Endometrial microvascular endothelial cells (primary cell): ENCODE data around the gene ZMYM5. TPM values are rescaled to one million over a fixed set of nuclear protein-coding genes. Genes with fewer than 3 reads are reported as not detected.
"Not testable (repeated sequence)": the region's sequence is repeated elsewhere in the genome, so short reads cannot be mapped to it uniquely, and the experiment has no call there.

ENCODE experiments used
- in situ Hi-C: cut with HindIII; loops from 2 replicates; pipeline ENCODE4 v1.10.0; 2017; ENCODE audit warnings: low sequenced_read_pairs, low pct_unique_long_range_greater_than_20kb; ENCODE audit errors: inconsistent ontology term
- total RNA-seq: library from RNA; depleted of rRNA; stranded (reverse); fragments of >200 nt; gene quantifications from one replicate; pipeline ENCODE4 v1.2.3, GENCODE V29; 2015; ENCODE audit errors: inconsistent ontology term

The ZMYM5 gene
- total RNA-seq, result 15.2 TPM

- in situ Hi-C loops, result loop anchor here (25.0 kb wide), 1 partner anchor 99 kb away; the partner anchor contains the start of gene ZMYM2
Observed at GRCh38 chr13:19863323-19864023, at the start of gene ZMYM5. TSS of gene ZMYM5 (minus strand) at chr13:19863649. CDS start at chr13:19852180, 11,469 bp downstream.

DNA sequence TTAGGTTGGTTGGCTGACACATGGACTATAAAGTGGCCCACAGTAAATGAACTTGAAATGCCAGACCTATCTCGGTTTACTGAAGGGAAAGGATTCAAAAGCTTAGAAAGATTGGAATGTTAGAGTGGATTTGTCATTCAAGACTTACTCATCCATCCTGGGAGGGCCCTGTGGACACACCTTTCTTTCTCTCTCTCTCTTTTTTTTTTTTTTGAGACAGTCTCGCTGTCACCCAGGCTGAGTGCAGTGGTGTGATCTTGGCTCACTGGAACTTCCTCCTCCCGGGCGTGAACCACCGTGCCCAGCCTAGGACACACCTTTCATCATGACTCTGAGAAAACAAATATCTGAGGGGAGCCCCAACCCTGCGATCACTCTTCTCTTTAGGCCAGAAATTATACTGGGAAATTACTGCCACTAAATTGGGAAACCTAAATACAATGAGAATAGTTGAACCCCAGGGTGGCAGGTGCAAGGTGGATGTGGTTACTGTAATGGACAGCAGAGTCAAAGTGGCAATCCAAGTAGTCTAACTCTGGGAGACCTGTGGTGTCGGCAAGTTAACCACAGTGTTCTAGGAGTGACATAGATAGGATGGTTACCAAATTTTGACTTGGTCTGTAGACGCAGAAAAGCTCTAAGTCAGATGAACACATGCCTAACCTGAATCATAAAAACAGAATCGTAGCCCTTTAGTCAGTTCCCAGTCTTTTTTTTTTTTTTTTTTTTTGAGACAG is 47.1 kb upstream of the ZMYM5 start:
- in situ Hi-C loops, result no loop called here

GRCh38 chr13:19908350-19908986 is 45.0 kb upstream of the ZMYM5 start:
- in situ Hi-C loops, result no loop called here

- in situ Hi-C loops, result not testable (repeated sequence)
Observed at GRCh38 chr13:19905487-19906195, 42.2 kb upstream of the ZMYM5 start.

DNA sequence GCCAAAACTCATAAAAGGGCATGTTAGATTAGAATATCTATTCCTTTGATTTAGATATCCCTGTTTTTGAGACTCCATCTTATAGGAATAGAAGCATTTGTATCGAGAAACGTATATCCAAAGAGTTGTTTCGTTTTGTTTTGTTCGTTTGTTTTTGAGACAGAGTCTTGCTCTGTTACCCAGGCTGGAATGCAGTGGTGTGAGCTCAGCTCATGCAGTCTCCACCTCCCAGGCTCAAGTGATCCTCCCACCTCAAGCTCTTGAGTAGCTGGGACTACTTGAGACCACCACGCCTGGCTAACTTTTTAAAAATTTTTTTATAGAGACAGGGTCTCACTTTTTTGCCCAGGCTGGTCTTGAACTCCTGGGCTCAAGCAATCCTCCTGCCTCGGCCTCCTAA is 26.6 kb upstream of the ZMYM5 start:
- in situ Hi-C loops, result no loop called here

DNA sequence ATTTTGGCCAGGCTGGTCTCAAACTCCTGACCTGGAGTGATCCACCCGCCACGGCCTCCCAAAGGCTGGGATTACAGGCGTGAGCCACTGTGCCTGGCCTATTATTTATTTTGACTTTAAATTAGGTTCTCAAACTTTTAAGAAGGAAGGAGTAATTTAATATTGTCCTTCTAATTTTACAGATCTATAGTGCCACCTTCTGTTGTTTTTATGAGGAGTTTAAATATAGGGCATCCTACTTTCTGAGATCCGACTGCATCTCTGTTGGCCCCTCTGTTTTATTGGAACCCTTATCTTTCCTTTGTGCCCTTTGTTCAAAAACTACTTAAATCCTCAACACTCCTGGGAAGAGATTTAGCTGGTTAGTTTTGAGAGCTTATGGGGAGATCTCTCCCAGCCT is 25.4 kb upstream of the ZMYM5 start:
- in situ Hi-C loops, result no loop called here

- in situ Hi-C loops, result no loop called here
Observed at GRCh38 chr13:19882231-19882630, 18.8 kb upstream of the ZMYM5 start.

GRCh38 chr13:19881641-19882040 is 18.2 kb upstream of the ZMYM5 start:
- in situ Hi-C loops, result no loop called here

DNA sequence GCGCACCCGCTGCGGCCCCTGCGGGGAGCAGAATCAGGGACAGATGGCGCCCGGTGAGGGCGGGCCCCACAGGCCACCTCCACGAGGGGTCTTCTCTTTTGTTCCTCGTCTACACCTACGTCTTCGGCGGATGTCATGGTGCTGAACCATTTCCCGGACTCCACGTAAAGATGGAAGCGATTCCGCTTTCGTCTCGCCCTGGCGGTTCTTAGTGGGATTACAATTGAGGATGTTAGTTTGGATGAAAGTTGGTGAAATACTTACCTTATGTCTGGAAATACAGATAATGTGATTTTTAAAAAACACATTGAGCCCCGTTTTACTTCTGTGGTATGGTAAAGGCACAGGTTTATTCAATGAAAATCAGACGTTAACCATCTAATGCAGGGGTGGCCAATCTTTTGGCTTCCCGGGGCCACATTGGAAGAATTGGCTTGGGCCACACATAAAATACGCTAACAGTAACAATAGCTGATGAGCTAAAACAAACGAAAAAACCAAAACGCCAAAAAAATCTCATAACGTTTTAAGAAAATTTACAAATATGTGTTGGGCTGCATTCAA is 1.4 kb upstream of the ZMYM5 start:
- in situ Hi-C loops, result loop anchor here (25.0 kb wide), 1 partner anchor 97 kb away; the partner anchor contains the start of gene ZMYM2

DNA sequence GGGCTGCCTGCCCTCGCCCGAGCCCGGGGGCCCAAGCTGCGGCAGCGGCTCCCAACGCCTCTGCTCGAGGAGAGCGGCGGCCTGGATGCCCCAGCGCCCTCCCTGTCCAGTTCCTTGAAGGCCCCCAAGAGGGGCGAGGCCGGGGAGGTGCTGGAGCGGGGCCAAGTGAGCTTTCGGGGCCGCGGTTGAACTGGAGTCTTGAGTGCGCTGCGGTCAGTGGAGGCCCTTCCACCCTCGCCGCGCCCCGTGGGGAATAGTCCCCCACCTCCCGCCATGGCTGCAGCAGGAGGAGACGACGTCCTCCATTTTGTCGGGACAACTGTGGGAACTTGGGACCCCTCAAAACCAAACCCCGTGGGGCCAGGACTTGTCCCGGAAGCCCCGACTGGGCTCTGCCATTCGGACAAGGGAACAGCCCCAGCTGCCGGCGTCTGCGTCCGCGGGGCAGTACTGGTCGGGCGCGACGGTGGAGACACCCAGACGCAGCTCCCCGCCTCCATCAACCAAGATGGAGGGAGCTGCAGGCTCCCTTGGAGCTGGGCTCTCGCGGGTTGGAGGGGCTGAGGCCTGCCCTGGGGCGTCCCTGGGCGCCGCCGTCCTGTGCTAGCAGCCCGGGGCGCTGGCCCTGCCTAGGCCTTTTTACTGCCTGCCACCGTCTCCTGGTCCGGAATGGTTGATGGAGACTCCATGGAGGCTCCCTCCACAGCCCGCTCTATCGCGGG is 736 bp upstream of the ZMYM5 start:
- in situ Hi-C loops, result loop anchor here (25.0 kb wide), 1 partner anchor 98 kb away; the partner anchor contains the start of gene ZMYM2

DNA sequence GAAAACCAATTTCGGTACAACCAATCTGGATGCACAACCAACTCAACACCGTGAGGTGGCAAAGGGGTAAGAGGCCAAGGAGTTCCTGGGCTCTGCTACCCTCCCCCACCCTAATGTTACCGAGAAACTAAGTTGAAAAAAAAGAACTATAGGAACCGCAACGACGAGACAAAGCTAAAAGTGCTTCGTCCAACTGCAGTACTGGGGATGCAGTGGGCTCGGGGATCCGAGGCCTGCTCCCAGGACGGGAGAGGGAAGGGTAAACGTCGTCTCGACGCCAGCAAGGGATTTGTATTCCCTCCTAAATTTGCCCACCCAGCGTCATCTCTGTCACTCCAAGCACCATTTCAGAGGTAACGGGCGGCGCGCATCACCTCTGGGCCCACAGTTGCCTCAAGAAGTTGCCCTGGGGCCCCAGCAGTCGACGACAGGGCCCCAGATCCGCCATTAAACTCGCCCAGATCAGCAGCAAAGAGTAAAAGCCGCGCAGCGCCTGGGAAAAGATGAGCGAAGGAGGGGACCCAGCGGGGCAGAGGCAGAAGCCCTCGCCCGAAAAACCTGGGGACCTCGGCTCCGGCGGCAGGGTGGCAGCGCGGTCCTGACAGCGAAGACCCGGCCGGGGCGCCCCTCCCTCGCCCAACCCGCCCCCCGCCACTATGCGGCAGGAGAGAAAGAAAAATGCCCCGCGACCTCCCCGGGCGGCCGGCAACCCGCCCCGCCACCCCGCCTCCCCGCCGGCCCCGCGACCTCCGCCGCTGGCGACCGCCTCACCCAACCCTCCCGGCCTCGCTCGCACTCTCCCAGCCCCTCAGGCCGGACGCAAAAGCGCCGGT is 752 bp downstream of the ZMYM5 start:
- in situ Hi-C loops, result loop anchor here (25.0 kb wide), 1 partner anchor 100 kb away; the partner anchor contains the start of gene ZMYM2

- in situ Hi-C loops, result loop anchor here (25.0 kb wide), 1 partner anchor 101 kb away; the partner anchor contains the start of gene ZMYM2
Observed at GRCh38 chr13:19861762-19862161, 1.7 kb downstream of the ZMYM5 start.

- in situ Hi-C loops, result loop anchor here (25.0 kb wide), 1 partner anchor 101 kb away; the partner anchor contains the start of gene ZMYM2
Observed at GRCh38 chr13:19860884-19861655, 2.4 kb downstream of the ZMYM5 start.

DNA sequence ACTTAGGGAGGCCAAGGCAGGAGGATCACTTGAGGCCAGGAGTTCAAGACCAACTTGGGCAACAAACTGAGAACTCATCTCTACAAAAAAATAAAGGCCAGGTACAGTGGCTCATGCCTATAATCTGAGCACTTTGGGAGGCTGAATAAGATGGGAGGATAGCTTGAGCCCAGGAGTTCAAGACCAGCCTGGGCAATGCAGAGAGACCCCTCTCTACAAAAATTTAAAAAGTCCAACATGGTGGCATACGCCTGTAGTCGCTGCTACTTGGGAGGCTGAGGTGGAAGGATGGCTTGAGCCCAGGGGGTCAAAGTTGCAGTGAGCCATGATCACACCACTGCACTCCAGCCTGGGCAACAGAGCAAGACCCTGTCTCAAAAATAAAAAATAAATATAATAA is 5.8 kb downstream of the ZMYM5 start:
- in situ Hi-C loops, result loop anchor here (25.0 kb wide), 1 partner anchor 105 kb away; the partner anchor contains the start of gene ZMYM2

DNA sequence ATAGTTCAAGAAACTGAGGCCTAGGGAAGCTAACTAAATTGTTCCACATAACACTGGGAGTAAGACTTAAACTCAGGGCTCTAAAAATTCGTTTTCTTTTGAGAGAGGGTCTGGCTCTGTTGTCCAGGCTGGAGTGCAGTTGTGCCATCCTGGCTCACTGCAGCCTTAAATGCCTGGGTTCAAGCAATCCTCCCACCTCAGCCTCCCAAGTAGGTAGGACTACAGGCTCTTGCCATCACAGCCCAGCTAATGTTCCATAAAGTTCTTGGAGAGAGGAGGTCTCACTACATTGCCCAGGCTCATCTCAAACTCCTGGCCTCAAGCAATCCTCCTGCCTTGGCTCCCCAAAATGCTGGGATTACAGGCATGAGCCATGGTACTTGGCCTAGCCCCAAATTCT is 10.7 kb downstream of the ZMYM5 start:
- in situ Hi-C loops, result loop anchor here (25.0 kb wide), 1 partner anchor 110 kb away; the partner anchor contains the start of gene ZMYM2

- in situ Hi-C loops, result no loop called here
Observed at GRCh38 chr13:19845758-19846157, 17.7 kb downstream of the ZMYM5 start.
